Measurements from ENCODE around the gene TRAK1.

Gene TRAK1

DNA sequence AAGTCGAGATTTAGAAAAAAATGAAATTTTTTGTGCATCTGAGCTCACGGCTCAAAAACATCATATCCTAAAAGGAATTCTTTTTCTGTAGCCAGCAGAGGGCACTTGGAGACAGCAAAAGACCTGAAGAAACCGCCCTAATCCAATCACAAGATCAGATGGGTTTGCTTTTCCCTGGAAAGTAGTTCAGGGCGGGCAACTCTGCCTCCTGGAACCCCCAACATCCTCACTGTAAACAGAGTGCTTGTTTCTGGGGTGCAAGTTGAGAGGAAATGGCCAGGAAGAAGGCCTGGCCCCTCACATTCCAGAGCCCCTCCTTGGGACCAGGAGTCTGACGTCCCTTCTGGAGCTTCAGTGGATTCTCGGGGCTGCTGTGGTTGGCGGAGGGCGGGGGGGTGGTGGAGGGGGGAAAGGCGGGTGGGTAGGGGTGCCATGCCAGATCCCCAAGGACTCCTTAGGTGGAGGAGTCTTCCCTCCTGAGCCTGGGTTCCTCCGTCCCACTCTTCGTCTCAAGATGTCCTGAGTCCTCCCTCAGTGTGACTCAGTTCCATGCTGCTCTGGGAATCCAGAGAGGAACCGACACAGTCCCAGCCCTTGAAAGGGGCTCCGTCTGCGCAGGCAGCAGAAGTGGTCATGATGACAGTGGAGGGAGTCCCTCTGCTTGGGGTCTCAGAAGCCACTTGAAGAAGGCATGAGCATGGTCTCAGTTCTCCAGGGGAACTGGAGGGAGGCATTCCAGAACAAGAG is 139.0 kb downstream of the TRAK1 start:
- Histone ChIP-seq H3K4me2 (ENCODE audit: low read depth, low read length, poor library complexity, severe bottlenecking) (no peak overlapping the region), H3K9me3 (ENCODE audit: insufficient read depth, low read depth, low read length) (no peaks in the 10 kb centered on the region), H3K4me1 (ENCODE audit: insufficient read depth, low read length, poor library complexity, severe bottlenecking) (no peaks in the 10 kb centered on the region), H3K9me2 (replicated peaks; ENCODE audit: low read depth, low read length) (no peaks in the 10 kb centered on the region), H3F3A (ENCODE audit: low read depth) (no peaks in the 10 kb centered on the region), H3K79me2 (ENCODE audit: insufficient read depth, low read length) (no peaks in the 10 kb centered on the region), H3K27me3 (ENCODE audit: insufficient read depth, low read length, poor library complexity, severe bottlenecking) (no peaks in the 10 kb centered on the region), H4K20me1 (ENCODE audit: insufficient read depth, low read length, poor library complexity, severe bottlenecking) (no peaks in the 10 kb centered on the region), H3K4me3 (ENCODE audit: low read length, poor library complexity, severe bottlenecking) (no peak overlapping the region), H3K36me3 (ENCODE audit: insufficient read depth, low read length) (peaks cover 8% of the 10 kb centered on the region; the same call in 1 of the 2 replicates), H3K9ac (ENCODE audit: low read depth, low read length, poor library complexity, severe bottlenecking) (no peak overlapping the region), H2AFZ (ENCODE audit: low read length) (no peak overlapping the region)
- TF ChIP-seq, protein P1, sequence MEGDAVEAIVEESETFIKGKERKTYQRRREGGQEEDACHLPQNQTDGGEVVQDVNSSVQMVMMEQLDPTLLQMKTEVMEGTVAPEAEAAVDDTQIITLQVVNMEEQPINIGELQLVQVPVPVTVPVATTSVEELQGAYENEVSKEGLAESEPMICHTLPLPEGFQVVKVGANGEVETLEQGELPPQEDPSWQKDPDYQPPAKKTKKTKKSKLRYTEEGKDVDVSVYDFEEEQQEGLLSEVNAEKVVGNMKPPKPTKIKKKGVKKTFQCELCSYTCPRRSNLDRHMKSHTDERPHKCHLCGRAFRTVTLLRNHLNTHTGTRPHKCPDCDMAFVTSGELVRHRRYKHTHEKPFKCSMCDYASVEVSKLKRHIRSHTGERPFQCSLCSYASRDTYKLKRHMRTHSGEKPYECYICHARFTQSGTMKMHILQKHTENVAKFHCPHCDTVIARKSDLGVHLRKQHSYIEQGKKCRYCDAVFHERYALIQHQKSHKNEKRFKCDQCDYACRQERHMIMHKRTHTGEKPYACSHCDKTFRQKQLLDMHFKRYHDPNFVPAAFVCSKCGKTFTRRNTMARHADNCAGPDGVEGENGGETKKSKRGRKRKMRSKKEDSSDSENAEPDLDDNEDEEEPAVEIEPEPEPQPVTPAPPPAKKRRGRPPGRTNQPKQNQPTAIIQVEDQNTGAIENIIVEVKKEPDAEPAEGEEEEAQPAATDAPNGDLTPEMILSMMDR (conservative IDR thresholded peaks at IDR 0.05; ENCODE audit: low read length), result peak; percentile 61
- TF ChIP-seq EZH2phosphoT487 (IDR thresholded peaks at IDR 0.05; ENCODE audit: borderline replicate concordance), result no peak

DNA sequence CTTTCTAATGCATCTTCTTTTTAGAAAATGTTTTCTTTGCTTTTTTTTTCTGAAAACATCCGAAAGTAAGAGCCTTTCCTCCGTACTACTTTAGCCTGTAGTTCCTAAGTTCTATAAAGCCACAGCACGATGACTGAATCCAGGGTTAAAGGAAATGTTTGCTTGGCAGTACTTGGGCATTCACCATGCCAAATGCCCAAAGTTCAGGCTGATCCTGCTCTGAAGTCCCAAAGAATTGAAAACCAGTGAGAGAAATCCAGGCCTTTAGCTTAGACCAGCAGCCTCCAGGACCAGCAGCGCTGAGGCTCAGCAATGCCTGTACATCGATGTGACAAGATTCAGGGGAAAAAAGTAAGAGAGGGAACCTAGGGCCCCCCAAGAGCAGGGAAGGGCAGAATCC is 139.7 kb downstream of the TRAK1 start:
- TF ChIP-seq, protein P1 (conservative IDR thresholded peaks at IDR 0.05; ENCODE audit: low read length), result no peak
- no peak for TF ChIP-seq EZH2phosphoT487 (IDR thresholded peaks at IDR 0.05; ENCODE audit: borderline replicate concordance)
- Histone ChIP-seq H3F3A (ENCODE audit: low read depth) (no peaks in the 10 kb centered on the region), H3K79me2 (ENCODE audit: insufficient read depth, low read length) (no peaks in the 10 kb centered on the region), H3K4me2 (ENCODE audit: low read depth, low read length, poor library complexity, severe bottlenecking) (no peak overlapping the region), H3K9ac (ENCODE audit: low read depth, low read length, poor library complexity, severe bottlenecking) (no peak overlapping the region), H3K36me3 (ENCODE audit: insufficient read depth, low read length) (peaks cover under 1% of the 10 kb centered on the region; the same call in 1 of the 2 replicates), H3K4me3 (ENCODE audit: low read length, poor library complexity, severe bottlenecking) (no peak overlapping the region), H2AFZ (ENCODE audit: low read length) (no peak overlapping the region), H3K9me3 (ENCODE audit: insufficient read depth, low read depth, low read length) (no peaks in the 10 kb centered on the region), H3K27me3 (ENCODE audit: insufficient read depth, low read length, poor library complexity, severe bottlenecking) (no peaks in the 10 kb centered on the region), H4K20me1 (ENCODE audit: insufficient read depth, low read length, poor library complexity, severe bottlenecking) (no peaks in the 10 kb centered on the region), H3K4me1 (ENCODE audit: insufficient read depth, low read length, poor library complexity, severe bottlenecking) (no peaks in the 10 kb centered on the region), H3K9me2 (replicated peaks; ENCODE audit: low read depth, low read length) (no peaks in the 10 kb centered on the region)

DNA sequence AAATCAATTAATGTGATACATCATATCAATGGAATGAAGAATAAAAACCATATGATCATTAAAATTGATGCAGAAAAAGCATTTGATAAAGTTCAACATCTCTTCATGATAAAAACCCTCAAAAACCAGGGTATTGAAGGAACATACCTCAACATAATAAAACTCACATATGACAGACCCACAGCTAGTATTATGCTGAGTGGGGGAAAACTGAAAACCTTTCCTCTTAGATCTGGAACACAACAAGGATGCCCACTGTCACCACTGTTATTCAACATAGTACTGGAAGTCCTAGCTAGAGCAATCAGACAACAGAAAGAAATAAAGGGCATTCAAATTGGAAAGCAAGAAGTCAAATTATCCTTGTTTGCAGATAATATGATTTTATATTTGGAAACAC is 144.4 kb downstream of the TRAK1 start:
- peaks cover 8% of the 10 kb centered on the region for H3K9me3 ChIP-seq (ENCODE audit: insufficient read depth, low read depth, low read length)
- H4K20me1 ChIP-seq (ENCODE audit: insufficient read depth, low read length, poor library complexity, severe bottlenecking), result no peaks in the 10 kb centered on the region
- no peak overlapping the region for H2AFZ ChIP-seq (ENCODE audit: low read length)
- H3K4me1 ChIP-seq (ENCODE audit: insufficient read depth, low read length, poor library complexity, severe bottlenecking), result no peaks in the 10 kb centered on the region
- H3F3A ChIP-seq (ENCODE audit: low read depth), result no peaks in the 10 kb centered on the region
- H3K27me3 ChIP-seq (ENCODE audit: insufficient read depth, low read length, poor library complexity, severe bottlenecking), result peaks cover 4% of the 10 kb centered on the region
- no peak for TF ChIP-seq EZH2phosphoT487 (IDR thresholded peaks at IDR 0.05; ENCODE audit: borderline replicate concordance)
- TF ChIP-seq, protein P1 (conservative IDR thresholded peaks at IDR 0.05; ENCODE audit: low read length), result no peak
- H3K4me3 ChIP-seq (ENCODE audit: low read length, poor library complexity, severe bottlenecking), result no peak overlapping the region
- no peak overlapping the region for H3K4me2 ChIP-seq (ENCODE audit: low read depth, low read length, poor library complexity, severe bottlenecking)
- no peaks in the 10 kb centered on the region for H3K79me2 ChIP-seq (ENCODE audit: insufficient read depth, low read length)
- no peaks in the 10 kb centered on the region for H3K36me3 ChIP-seq (ENCODE audit: insufficient read depth, low read length)
- no peak overlapping the region for H3K9ac ChIP-seq (ENCODE audit: low read depth, low read length, poor library complexity, severe bottlenecking)
- H3K9me2 ChIP-seq (replicated peaks; ENCODE audit: low read depth, low read length), result no peaks in the 10 kb centered on the region
